ENCODE results near the gene TIMP4. TPM values are rescaled to one million over a fixed set of nuclear protein-coding genes. Genes with fewer than 3 reads are reported as not detected.

Gene TIMP4
- polyA plus RNA-seq: not detected

GRCh38 chr3:12158387-12159226 lies at the start of gene TIMP4:
TIMP4 (minus strand) TSS chr3:12158912; CDS start chr3:12158840, 72 bp downstream.
- Mint-ChIP-seq H3K36me3 (no peaks in the 10 kb centered on the region), H3K4me3 (peak within 1 kb of the TSS in 1 of 4 donors; percentile 35), H3K4me1 (peaks cover 0 to 2% (median 0%) of the 10 kb centered on the region in 3 donors), H3K27ac (no peak within 1 kb of the TSS), H3K27me3 (peaks cover 17% of the 10 kb centered on the region), H3K9me3 (peaks cover 0 to 2% (median 0%) of the 10 kb centered on the region in 3 donors)

GRCh38 chr3:12205171-12205570 lies 46.5 kb upstream of the TIMP4 start:
- H3K27me3 Mint-ChIP-seq: peaks cover 1% of the 10 kb centered on the region
- no peaks in the 10 kb centered on the region for H3K36me3 Mint-ChIP-seq
- H3K9me3 Mint-ChIP-seq: peaks cover 2 to 5% (median 3%) of the 10 kb centered on the region in 3 donors
- no peaks in the 10 kb centered on the region for H3K4me1 Mint-ChIP-seq
- H3K4me3 Mint-ChIP-seq: no peak overlapping the region
- no peak overlapping the region for H3K27ac Mint-ChIP-seq

GRCh38 chr3:12201813-12202212 lies 43.1 kb upstream of the TIMP4 start:
- no peaks in the 10 kb centered on the region for H3K4me1 Mint-ChIP-seq
- no peak overlapping the region for H3K27ac Mint-ChIP-seq
- no peaks in the 10 kb centered on the region for H3K36me3 Mint-ChIP-seq
- H3K4me3 Mint-ChIP-seq: no peak overlapping the region
- peaks cover 0 to 3% (median 0%) of the 10 kb centered on the region in 3 donors for H3K9me3 Mint-ChIP-seq
- no peaks in the 10 kb centered on the region for H3K27me3 Mint-ChIP-seq

- H3K4me3 Mint-ChIP-seq: no peak overlapping the region
- no peaks in the 10 kb centered on the region for H3K36me3 Mint-ChIP-seq
- H3K27ac Mint-ChIP-seq: no peak overlapping the region
- H3K4me1 Mint-ChIP-seq: peaks cover 5 to 13% (median 6%) of the 10 kb centered on the region in 3 donors
- H3K9me3 Mint-ChIP-seq: peaks cover 0 to 3% (median 0%) of the 10 kb centered on the region in 3 donors
- H3K27me3 Mint-ChIP-seq: no peaks in the 10 kb centered on the region
These were observed 39.6 kb upstream of the TIMP4 start for GRCh38 chr3:12198301-12198700.

- H3K9me3 Mint-ChIP-seq: peaks cover 0 to 3% (median 0%) of the 10 kb centered on the region in 3 donors
These were observed 38.8 kb upstream of the TIMP4 start for GRCh38 chr3:12197475-12197874.

DNA sequence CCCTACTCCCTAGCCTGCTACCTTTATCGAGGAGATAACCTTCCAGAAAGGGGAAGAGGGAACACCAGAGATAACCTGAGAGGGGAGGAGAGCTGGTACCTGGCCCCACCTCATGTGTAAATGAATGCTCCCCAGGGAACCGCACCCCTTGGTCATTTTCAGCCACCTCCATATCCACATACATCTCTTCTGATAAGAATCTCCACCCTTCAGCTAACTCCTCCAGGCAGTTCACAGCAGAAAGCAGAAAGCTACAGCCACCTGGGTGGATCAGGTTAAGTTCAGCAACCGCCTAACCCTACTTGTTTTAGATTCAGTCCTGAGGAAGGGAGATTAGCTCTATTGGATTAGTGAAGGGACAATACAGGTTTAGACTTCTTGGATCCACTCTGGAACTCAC lies 38.0 kb upstream of the TIMP4 start:
- H3K36me3 Mint-ChIP-seq: no peaks in the 10 kb centered on the region
- no peak overlapping the region for H3K4me3 Mint-ChIP-seq
- peaks cover 5 to 17% (median 6%) of the 10 kb centered on the region in 3 donors for H3K4me1 Mint-ChIP-seq
- H3K27ac Mint-ChIP-seq: no peak overlapping the region
- H3K9me3 Mint-ChIP-seq: no peaks in the 10 kb centered on the region
- no peaks in the 10 kb centered on the region for H3K27me3 Mint-ChIP-seq

More at GRCh38 chr3:12197475-12197874, 38.8 kb upstream of the TIMP4 start:
- H3K4me3 Mint-ChIP-seq: no peak overlapping the region
- H3K4me1 Mint-ChIP-seq: peaks cover 5 to 13% (median 6%) of the 10 kb centered on the region in 3 donors
- H3K27me3 Mint-ChIP-seq: no peaks in the 10 kb centered on the region
- no peaks in the 10 kb centered on the region for H3K36me3 Mint-ChIP-seq
- H3K27ac Mint-ChIP-seq: no peak overlapping the region

GRCh38 chr3:12195231-12195630 lies 36.5 kb upstream of the TIMP4 start:
- H3K4me1 Mint-ChIP-seq: peaks cover 6 to 22% (median 7%) of the 10 kb centered on the region in 3 donors
- H3K27ac Mint-ChIP-seq: no peak overlapping the region
- no peaks in the 10 kb centered on the region for H3K9me3 Mint-ChIP-seq
- no peaks in the 10 kb centered on the region for H3K36me3 Mint-ChIP-seq
- H3K27me3 Mint-ChIP-seq: no peaks in the 10 kb centered on the region
- no peak overlapping the region for H3K4me3 Mint-ChIP-seq

DNA sequence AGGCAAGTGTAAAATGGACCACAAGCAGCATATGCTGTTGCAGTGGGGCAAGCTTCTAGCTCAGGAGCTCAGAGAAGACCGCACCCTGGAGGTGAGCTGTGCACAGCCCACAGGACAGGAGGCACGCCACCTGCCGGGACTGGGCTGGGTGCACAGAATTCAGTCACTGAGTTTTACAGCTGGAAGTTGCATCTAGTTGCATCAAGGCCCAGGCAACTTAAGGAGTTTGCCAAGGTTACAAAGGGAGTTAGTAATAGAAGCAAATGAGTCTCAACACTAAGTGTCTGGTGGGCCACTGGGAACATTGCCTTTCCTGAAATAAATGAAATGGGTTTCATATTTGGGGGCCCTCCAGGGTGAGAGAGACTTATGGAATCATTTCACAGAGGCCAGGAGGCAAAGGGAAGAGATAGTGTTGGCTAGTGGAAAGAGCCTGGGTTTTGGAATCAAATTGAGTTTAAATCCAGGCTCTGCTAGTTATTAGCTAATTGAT lies 36.0 kb upstream of the TIMP4 start:
- Mint-ChIP-seq H3K27me3 (no peaks in the 10 kb centered on the region), H3K9me3 (no peaks in the 10 kb centered on the region), H3K4me1 (peaks cover 6 to 22% (median 7%) of the 10 kb centered on the region in 3 donors), H3K36me3 (no peaks in the 10 kb centered on the region), H3K27ac (no peak overlapping the region), H3K4me3 (no peak overlapping the region)

DNA sequence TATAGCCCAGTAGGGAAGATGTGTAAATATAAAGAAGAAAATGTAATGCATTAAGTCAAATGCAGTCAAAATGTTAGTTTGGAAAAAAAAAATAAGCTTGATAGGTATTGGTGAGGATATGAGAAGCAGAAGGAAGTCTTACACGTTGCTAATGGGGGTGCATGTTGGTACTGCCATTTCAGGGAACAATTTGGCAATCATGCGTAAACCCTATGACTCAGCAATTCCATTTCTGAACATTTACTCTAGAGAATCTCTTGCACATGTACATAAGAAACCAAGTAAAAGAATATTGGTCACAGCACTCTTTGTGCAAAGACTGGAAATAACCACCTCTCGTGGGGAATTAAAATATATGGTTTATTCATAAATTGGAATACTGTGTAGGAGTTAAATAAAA lies 35.5 kb upstream of the TIMP4 start:
- Mint-ChIP-seq H3K4me1 (peaks cover 6 to 22% (median 7%) of the 10 kb centered on the region in 3 donors), H3K27me3 (peaks cover 1% of the 10 kb centered on the region), H3K27ac (no peak overlapping the region), H3K9me3 (no peaks in the 10 kb centered on the region), H3K4me3 (no peak overlapping the region), H3K36me3 (no peaks in the 10 kb centered on the region)

DNA sequence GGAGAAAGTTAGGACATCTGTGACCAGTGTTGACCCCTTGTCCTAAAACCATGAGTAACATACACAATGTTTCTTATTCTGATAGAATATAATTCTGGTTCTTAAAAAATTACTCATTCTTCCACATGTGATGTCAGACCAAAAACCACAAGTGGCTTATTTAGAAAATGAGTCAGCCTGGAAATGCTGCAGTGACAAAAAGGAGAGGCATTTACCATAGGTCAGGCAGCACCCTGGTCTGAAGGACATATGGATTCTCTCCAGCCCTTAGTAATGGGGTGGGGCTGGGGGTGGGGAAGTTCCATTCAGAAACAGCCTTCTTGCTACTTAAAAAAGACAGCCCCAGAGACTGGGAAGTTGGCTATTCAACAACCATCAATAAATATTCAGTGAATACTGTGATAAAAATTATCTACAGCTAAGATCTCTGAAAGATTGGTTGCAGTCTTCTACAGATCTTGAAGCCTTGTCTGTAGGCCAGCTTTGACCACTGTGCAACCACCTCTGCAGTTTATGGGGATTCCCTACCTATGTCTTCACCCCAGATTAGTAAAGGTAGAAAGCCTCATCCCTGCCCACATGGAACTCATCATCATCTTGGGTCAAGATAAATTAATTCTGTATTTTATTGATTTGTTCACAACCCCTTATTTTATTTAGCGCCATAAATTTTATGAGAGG lies 34.9 kb upstream of the TIMP4 start:
- Mint-ChIP-seq H3K9me3 (no peaks in the 10 kb centered on the region), H3K27ac (no peak overlapping the region), H3K4me1 (peaks cover 6 to 22% (median 7%) of the 10 kb centered on the region in 3 donors), H3K4me3 (no peak overlapping the region), H3K27me3 (peaks cover 1% of the 10 kb centered on the region), H3K36me3 (no peaks in the 10 kb centered on the region)

GRCh38 chr3:12192655-12193484 lies 34.2 kb upstream of the TIMP4 start:
- Mint-ChIP-seq H3K27me3 (peaks cover 1% of the 10 kb centered on the region), H3K4me1 (peaks cover 10 to 24% (median 11%) of the 10 kb centered on the region in 3 donors), H3K27ac (no peak overlapping the region), H3K4me3 (no peak overlapping the region), H3K9me3 (no peaks in the 10 kb centered on the region), H3K36me3 (no peaks in the 10 kb centered on the region)

GRCh38 chr3:12192173-12192572 lies 33.5 kb upstream of the TIMP4 start:
- Mint-ChIP-seq H3K4me3 (no peak overlapping the region), H3K36me3 (no peaks in the 10 kb centered on the region), H3K27me3 (peaks cover 1% of the 10 kb centered on the region), H3K27ac (no peak overlapping the region), H3K9me3 (no peaks in the 10 kb centered on the region), H3K4me1 (peaks cover 16 to 31% (median 17%) of the 10 kb centered on the region in 3 donors)

GRCh38 chr3:12191559-12191958 lies 32.8 kb upstream of the TIMP4 start:
- Mint-ChIP-seq H3K4me1 (peaks cover 14 to 29% (median 17%) of the 10 kb centered on the region in 3 donors), H3K9me3 (no peaks in the 10 kb centered on the region), H3K27me3 (peaks cover 1% of the 10 kb centered on the region), H3K36me3 (no peaks in the 10 kb centered on the region), H3K27ac (no peak overlapping the region), H3K4me3 (no peak overlapping the region)

GRCh38 chr3:12190832-12191231 lies 32.1 kb upstream of the TIMP4 start:
- Mint-ChIP-seq H3K4me3 (no peak overlapping the region), H3K36me3 (no peaks in the 10 kb centered on the region), H3K4me1 (peaks cover 14 to 26% (median 17%) of the 10 kb centered on the region in 3 donors), H3K27ac (peak overlapping the region in 1 of 3 donors; percentile 82), H3K9me3 (no peaks in the 10 kb centered on the region), H3K27me3 (peaks cover 1% of the 10 kb centered on the region)
